ENCODE data around the gene MYO9A.

DNA sequence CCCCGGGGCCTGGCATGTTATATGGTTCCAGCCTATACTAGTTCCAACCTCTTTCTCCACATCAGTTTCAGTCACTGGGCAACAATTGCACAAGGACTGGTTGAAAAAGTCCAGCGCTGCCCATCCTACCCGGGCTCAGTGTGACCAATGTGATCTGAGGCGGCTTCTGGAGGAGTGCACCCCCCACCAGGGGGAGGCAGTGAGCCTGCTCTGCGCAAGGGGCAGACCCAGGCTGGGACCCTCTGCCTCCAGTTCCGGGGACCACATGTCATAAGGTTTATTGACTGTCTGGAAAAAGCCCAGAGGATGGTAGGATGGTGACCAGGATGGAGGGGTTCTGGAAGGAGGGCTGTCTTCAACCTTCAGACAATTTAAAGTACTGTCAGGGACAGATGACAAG lies 333.2 kb downstream of the MYO9A start:
- TF ChIP-seq, protein P1, sequence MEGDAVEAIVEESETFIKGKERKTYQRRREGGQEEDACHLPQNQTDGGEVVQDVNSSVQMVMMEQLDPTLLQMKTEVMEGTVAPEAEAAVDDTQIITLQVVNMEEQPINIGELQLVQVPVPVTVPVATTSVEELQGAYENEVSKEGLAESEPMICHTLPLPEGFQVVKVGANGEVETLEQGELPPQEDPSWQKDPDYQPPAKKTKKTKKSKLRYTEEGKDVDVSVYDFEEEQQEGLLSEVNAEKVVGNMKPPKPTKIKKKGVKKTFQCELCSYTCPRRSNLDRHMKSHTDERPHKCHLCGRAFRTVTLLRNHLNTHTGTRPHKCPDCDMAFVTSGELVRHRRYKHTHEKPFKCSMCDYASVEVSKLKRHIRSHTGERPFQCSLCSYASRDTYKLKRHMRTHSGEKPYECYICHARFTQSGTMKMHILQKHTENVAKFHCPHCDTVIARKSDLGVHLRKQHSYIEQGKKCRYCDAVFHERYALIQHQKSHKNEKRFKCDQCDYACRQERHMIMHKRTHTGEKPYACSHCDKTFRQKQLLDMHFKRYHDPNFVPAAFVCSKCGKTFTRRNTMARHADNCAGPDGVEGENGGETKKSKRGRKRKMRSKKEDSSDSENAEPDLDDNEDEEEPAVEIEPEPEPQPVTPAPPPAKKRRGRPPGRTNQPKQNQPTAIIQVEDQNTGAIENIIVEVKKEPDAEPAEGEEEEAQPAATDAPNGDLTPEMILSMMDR (IDR thresholded peaks at IDR 0.05): no peak
- TF ChIP-seq POLR2A (IDR thresholded peaks at IDR 0.05): no peak
